ENCODE data around the gene CETN2. TPM values are rescaled to one million over a fixed set of nuclear protein-coding genes. Genes with fewer than 3 reads are reported as not detected.
"Not testable (repeated sequence)": the region's sequence is repeated elsewhere in the genome, so short reads cannot be mapped to it uniquely, and the experiment has no call there.

CETN2 gene
- total RNA-seq, 1 donor from 2014 or later = 22.3 TPM

DNA sequence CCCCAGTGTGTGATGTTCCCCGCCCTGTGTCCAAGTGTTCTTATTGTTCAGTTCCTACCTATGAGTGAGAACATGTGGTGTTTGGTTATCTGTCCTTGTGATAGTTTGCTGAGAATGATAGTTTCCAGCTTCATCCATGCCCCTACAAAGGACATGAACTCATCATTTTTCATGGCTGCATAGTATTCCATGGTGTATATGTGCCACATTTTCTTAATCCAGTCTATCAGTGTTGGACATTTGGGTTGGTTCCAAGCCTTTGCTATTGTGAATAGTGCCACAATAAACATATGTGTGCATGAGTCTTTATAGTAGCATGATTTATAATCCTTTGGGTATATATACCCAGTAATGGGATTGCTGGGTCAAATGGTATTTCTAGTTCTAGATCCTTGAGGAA, 4.9 kb upstream of the CETN2 start:
- DNase-seq (ENCODE audit: low spot score); intact Hi-C loops (cut with DNase I): not testable (repeated sequence)

DNA sequence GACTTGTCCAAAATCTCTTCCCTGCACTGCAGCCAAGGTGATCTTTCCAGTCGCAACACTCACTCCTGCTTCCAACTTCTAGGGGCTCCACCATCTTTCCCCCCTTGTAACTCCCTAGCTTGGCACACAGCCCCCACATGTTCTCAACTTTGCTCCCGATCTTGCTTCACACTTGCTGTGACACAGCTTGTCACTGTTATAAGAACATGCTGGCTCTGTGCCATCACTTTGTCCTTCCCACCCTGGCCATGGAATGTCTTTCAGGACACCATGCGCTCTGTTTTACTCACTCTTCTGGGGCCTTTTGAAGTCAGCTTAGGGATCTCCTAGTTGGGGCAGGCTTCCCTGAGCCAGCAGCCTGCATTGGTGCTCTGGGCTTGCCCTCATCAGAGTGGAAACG, 2.8 kb upstream of the CETN2 start:
- intact Hi-C loops (cut with DNase I) = no loop called here
- DNase-seq (ENCODE audit: low spot score) = no peak

DNA sequence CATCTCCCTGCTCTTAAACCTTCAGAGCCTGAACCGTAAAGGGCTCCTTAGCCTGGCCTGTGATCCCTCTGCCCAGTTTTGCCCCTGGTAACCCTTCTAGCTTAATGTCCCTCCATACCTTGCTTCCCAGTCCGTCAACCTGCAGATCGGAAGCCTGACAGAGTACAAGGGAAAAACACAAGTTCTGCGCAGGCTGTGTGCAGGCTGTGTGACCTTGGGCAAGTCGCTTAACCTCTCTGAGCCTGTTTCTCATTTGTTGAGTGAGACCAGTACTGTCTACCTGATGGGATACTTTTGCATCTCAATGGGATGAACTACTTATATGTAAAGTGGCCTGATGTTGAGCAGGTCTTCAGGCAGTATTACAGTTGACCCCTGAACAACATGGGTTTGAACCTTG, 2.0 kb upstream of the CETN2 start:
- intact Hi-C loops (cut with DNase I) = no loop called here
- DNase-seq (ENCODE audit: low spot score) = no peak

GRCh38 chrX:152831391-152831790, 834 bp upstream of the CETN2 start:
- DNase-seq (ENCODE audit: low spot score) = no peak
- intact Hi-C loops (cut with DNase I) = no loop called here

- no peak for DNase-seq (ENCODE audit: low spot score)
- intact Hi-C loops (cut with DNase I) = no loop called here
Observed at GRCh38 chrX:152824841-152825374, 5.6 kb downstream of the CETN2 start.

DNA sequence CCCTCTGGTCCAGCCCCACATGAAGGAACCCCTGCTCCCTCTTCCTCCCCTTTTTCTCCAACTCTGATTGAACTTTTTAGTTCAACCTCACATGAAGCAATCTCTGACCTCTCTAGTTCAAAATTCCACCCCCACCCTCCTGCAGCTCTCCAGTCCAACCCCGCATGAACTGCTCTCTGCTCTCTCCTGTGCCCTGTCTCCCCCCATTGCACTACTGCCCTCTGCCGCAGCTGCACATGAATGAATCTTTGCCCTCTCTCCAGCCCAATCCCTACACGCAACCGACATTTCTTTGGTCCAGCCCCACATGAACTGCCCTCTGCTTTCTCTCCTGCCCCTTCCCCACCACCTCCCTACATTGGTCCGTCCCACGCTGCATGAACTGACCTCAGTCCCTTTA, 6.9 kb downstream of the CETN2 start:
- intact Hi-C loops (cut with DNase I) = no loop called here
- no peak for DNase-seq (ENCODE audit: low spot score)

- intact Hi-C loops (cut with DNase I) = no loop called here
- DNase-seq (ENCODE audit: low spot score) = no peak
Observed at GRCh38 chrX:152822383-152823086, 8.0 kb downstream of the CETN2 start.

DNA sequence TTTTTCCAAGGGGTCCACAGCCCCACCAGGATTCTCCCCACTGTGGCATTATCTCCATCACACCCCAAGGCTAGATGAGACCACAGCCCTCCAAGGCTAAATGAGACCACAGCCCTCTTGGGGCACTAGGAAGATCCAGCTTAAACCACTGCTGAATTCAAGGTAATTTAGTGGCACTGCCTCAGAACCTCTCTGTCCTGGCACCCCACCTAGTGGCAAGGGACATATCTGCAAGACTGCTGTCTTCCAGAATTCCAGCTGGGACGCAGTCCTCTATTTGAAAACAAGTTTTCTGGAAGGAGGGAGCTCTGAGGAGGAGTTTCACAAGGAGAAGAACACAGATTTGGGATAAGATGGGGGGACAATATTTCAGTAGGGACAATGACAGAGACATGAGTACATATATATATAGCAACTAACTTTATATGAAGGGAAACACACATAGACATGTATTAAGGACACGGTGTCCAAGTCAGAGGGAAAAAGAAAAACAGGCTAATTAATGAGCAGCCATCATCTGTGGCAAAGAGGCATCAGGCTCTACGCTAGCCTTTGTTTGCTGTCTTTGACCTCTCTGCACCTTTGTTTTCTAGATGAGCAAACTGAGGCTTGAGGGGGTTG, 9.3 kb downstream of the CETN2 start:
- no peak for DNase-seq (ENCODE audit: low spot score)
- intact Hi-C loops (cut with DNase I) = no loop called here

GRCh38 chrX:152819732-152820131, 10.8 kb downstream of the CETN2 start:
- intact Hi-C loops (cut with DNase I) = no loop called here
- DNase-seq (ENCODE audit: low spot score) = no peak

GRCh38 chrX:152819266-152819665, 11.3 kb downstream of the CETN2 start:
- intact Hi-C loops (cut with DNase I) = no loop called here
- DNase-seq (ENCODE audit: low spot score) = no peak

GRCh38 chrX:152818356-152818755, 12.2 kb downstream of the CETN2 start:
- no peak for DNase-seq (ENCODE audit: low spot score)
- intact Hi-C loops (cut with DNase I) = no loop called here

DNA sequence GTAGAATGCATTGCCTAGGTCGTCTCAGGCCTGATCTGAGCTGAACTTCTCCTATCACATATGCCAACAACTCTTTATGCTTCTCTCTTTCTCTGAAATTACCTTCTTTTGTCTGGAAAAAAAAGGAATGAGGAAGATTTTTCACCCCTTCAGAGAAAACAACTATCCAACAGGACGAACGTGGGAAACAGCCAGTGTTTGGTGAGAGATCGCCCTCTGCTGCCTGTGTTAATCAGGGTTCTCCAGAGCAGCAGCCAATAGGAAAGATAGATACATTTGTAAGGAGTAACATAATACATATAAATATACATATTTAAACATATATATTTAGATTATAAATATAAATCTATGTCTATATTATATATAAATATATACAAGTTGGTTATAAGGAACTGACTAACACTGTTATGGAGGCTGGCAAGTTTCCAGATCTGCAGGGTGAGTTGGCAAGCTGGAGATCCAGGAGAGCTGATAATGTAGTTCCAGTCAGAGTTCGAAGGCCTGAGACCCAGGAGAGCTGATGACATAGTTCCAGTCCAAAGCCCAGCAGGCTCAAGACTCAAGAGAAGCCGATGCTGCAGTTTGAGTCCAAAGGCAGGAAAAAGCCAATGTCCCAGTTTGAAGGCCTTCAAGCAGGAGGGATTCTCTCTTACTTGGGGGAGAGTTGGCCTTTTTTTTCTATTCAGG, 13.3 kb downstream of the CETN2 start:
- no peak for DNase-seq (ENCODE audit: low spot score)
- intact Hi-C loops (cut with DNase I) = no loop called here

DNA sequence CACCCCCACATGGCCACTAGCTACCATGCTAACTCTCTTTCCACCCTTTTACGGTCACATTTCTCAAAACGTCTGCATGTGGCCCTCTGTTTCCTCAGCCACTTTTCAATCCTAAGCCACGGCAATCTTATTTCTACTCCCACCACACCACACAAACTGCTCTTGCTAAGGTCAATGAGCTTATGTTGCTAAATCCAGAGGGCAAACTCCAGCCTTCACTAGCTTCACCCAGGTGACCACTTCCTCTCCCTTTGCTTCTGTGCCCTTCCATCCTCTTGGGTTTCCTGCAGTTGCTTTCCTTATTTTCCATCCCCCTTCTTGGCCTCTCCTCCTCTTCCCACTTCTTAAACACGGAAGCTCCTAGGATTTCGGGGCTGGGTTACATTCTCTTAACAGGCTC, 16.5 kb downstream of the CETN2 start:
- no peak for DNase-seq (ENCODE audit: low spot score)
- intact Hi-C loops (cut with DNase I) = no loop called here

DNA sequence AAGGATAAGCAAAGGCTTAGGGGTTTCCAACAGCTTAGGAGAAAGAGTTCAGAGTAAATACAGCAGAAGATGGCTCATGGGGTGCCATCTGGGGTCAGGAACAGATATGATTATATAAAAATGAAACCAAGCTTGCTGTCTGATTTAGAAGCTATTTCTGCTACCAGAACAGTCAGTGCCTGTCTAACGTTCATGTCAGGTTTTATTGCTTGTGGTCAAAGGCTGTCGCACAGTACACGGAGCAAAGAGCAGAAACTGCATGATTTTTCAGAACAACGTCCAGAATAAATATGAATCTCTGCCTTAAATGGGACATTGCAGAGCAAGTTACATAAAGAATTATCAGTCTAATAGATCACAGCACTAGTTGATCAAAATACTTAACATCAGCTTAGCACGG, 17.4 kb downstream of the CETN2 start:
- intact Hi-C loops (cut with DNase I) = no loop called here
- no peak for DNase-seq (ENCODE audit: low spot score)

- DNase-seq (ENCODE audit: low spot score) = no peak
- intact Hi-C loops (cut with DNase I) = no loop called here
Observed at GRCh38 chrX:152810403-152810802, 20.2 kb downstream of the CETN2 start.

- intact Hi-C loops (cut with DNase I) = no loop called here
- no peak for DNase-seq (ENCODE audit: low spot score)
Observed at GRCh38 chrX:152806035-152806434, 24.5 kb downstream of the CETN2 start.

GRCh38 chrX:152798945-152799344, 31.6 kb downstream of the CETN2 start:
- DNase-seq (ENCODE audit: low spot score) = no peak
- intact Hi-C loops (cut with DNase I) = no loop called here

DNA sequence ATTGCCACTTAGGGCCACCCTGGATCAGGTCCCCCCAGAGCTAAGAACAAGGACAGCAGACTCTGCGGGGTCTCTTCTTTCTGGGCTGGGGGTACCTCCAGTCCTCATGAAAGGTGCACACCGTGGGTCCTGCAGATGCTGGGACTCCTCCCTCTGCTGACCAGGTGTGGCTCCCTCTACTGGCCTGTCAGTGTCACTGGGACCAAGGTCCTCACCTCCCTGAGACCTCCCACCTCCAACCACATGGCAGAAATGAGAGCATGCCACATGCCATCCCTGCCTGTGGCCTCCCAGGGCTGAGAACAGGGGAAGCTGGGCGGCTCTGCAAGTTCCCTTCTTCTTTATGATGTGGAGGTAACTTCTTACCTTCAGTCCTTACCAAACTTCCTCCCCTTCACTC, 43.5 kb downstream of the CETN2 start:
- intact Hi-C loops (cut with DNase I); DNase-seq (ENCODE audit: low spot score): not testable (repeated sequence)
